GM18520 (cell line): ENCODE data around the gene GOLIM4.

Experiments used
- ATAC-seq: cut with Tn5 transposase; IDR thresholded peaks from one replicate; pipeline ENCODE4 v1.9.1; 2021; ENCODE audit not compliant: unreplicated experiment

Gene GOLIM4

DNA sequence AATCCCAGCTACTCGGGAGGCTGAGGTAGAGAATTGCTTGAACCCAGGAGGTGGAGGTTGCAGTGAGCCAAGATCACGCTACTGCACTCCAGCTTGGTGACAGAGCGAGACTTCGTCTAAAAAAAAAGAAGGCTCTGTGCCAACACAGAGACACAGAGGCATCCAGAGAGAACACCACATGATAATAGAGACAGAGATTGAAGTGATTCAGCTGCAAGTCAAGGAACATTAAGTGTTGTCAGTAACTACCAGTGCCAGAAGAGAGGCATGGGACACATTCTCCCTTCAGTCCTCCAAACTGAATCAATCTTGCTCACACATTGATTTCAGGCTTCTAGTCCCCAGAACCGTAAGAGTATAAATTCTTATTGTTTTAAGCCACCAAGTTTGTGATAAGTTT, 97.5 kb downstream of the GOLIM4 start:
- ATAC-seq, result no peak

DNA sequence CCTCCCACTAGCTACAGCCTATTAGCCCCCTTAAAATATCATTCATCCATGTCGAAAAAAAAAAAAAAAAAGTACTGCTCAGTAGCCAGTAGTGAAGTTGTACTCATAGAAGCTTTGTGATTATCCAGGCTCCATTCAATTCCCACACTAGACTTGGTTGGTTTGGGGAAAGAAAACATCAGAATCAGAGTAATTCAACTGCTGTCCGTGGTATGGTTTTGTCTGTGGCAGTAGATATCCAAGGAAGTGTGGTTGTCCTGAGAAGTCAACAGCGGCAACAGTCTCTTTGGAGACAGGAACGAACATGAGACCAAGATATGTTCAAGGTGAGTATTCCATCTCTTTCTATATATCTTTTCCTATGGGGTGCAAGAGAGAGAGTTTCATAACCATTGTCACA, 99.2 kb downstream of the GOLIM4 start:
- ATAC-seq, result no peak

DNA sequence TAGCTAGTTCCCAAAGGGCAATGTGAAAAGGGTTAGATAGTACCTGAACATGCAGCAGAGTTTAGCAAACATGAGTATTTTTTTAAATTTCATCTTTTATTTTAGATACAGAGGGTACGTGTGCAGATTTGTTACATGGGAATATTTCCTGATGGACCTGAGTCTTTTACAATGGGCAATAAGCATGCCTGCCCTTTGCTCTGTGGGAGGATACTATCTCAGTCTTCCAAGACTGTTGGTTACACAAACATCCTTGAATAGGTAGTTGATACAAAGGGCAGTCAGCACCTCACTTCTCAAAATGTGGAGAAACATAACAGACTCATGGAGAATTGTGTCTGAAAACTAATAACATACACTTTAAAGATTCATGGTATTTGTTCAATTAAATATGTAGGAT, 103.3 kb downstream of the GOLIM4 start:
- ATAC-seq, result no peak

DNA sequence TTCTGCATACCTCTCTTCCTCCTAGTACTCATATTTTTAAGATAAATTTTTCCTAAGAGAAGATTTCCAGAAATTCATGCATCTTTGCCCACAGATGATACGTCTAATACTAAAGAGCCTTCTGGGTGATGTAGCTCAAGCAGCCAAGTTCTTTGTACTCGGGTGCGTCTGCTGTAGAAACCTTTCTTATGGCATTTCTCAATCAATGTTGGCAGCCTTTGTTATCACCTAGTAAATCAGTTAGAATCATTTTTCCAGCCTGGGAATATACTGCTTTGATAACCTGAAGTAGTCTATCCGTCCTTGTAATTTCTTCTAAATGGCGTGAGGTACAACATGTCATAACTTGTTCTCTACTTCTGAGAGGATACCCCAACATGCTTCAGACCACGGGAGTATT, 104.5 kb downstream of the GOLIM4 start:
- ATAC-seq, result no peak

DNA sequence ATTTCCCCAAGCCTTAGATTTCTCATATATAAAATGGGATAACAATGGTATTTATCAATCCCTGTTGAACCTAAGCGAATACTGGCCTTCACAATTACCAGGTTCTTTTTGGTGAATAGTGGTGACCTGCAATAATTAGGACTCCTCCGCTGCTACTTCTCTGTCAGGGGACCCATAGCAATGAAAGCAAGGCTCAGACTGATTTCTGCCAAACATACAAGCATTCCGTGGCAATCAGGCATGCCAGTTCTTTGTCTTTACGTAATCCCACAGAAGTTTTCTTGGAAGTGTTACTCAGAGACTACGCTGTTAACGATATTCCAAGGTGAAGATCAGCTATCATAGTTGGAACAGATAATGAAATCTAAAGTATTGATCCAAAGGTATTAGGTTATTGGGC, 105.7 kb downstream of the GOLIM4 start:
- no peak for ATAC-seq

DNA sequence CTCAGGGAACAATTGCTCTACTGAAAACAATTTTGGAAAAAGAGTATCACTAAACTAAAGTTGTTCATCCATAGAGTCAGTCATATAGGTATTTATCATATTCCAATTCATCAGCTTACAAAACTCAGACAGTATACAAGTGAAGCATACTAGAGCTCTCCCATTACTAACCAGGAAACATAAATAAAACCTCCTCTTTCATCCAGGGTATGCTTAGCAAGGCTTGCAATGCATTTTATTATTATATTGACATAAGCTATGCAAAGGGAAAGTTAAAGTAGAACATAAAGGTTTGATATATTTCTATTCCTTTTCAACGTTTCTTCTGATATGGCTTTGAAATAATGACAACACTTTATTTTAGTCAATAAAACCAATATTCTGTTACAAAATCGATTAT, 106.7 kb downstream of the GOLIM4 start:
- no peak for ATAC-seq

DNA sequence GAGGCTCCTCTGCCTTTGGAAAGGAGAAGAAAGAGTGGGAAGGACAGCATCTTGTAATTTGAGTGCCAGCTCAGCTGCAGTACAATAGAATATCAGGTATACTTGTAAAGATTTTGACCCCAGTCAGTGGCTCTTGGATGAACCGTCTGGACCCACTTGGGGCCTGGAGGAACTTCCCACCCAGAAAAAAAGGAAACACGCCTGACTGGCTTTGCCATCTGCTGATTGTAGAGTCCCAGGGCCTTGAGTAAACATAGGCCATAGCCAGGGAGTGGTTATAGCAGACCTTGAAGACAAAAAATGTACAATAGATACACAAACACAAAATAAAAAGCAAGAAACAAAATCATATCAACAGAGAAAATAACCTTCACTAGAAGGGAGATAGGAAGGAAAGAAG, 112.1 kb downstream of the GOLIM4 start:
- no peak for ATAC-seq

DNA sequence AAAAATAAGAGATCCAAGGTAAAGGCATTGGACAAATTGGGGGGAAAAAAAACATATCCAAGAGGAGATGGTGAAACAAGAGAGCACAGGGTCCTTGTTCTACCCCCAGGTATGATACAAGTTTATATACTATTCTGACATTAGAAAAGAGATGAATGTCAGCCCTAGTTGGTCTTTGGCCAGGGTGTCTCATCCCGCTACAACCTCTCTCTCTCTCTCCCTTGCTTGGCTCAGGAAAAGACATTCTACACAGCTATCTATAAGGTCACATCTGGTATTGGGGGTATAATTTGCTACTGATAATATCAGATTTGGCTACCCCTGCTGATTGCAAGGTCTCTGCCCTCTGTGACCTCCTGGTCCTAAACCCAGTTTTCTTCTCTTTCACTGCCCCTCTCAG, 117.2 kb downstream of the GOLIM4 start:
- ATAC-seq, result no peak

DNA sequence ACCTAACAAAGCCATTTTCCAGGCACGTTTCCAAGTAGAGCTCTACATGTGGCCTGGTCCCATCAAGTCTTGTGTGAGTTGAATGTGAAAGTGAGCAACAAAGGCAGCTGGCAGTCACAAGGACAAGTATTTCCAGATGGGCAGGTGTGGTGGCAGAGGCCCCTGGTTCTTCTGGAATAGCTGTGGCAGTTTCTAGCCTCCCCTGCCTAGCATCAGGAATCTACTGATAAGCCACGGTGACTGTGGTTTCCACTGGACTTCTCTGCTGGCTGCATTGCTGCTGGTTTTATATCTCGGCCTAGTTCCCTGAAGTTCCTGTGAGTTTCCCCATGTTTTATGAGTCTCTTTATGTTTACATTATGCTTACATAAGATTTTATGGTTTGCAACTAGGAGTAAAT, 117.7 kb downstream of the GOLIM4 start:
- no peak for ATAC-seq

DNA sequence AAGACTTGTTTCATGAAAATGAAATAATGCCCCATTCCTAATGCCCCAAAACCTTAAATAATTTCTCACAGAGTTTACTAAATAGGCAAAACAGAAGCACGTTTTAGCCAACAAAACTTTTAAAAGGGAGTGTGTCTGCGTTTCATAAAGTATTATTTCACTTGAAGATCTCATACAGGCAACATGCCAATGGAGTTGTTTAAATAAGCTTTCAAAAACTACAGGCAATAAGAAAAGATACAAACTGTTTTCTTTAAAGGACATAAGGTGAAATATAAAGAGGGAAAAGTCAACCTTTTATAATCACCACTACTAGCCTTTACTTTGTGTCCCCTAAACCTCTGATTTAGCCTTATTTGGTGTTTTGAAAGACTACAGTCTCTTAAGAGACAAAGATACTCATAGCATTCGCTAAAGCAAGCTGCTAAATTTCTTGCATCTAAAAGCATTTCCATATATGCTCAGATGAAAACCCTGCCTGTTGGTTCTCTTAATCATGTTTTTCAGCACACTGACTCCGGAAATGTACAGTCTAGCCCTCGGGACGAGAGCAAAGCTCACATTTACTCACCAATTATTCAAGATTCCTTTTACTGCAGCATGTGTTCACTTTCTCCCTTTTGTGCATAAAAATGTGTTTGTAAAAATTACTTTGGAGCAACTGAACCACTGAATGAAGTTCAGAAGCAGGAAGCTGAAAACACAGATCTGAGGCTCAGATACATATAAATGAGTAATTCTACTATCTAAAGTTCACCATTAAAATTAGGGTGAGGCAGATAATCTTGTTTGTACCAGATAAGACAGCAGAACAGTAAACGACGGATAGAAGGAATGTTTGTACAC, 119.0 kb downstream of the GOLIM4 start:
- no peak for ATAC-seq

DNA sequence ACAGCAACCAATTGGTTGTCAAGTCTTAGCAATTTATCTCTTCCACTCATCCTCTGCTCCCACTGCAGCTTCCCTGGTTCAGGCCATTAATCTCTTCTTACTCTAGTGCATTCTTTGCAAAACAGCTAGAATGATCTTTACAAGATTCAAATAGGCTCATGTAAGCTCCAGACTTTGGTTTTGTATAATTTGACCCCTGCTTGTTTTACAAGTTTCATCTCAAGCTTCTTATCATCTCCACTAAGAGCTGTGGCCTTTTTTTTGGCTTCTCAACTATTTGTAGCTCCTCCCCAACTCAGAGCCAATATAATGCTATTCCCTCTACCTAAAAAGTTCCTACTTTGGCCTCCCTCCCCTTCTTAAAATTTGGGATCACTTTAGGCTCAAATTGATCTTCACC, 121.8 kb downstream of the GOLIM4 start:
- no peak for ATAC-seq

DNA sequence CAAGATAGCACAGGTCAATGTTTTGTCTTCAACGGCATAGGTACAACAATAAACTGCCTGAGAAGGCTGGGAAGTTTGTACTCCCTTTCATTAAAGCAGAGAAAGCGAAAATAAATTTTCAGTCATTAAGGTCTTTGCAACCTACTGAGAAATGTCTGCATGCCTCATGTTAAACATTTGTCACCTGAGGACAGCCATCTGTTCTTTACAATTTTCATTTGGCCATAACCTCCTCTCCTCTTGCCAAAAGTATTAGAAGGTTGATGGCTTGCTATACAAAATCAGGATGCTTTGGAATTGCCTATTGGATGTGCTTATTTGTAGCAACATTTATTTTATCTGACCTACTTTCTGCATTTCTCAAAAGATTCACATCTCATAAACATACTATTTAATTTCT, 122.7 kb downstream of the GOLIM4 start:
- ATAC-seq, result no peak

DNA sequence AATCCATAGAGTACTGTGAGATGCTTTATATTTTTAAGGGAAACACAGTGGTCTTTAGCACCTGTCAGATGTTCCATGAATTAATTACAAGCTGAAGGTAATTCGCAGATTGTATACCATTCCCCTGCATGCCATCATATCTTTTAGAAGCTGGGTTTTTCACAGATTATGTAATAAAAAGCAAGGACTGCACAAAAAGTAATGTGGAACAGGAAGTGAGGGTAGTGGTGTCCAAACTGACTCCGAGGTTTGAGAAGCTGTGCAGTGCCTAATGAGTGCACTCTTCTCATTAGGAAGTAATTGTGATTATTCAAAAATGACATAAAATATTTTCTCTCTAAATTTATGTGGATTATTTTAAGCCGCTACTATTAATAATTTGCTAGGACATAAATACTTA, 123.2 kb downstream of the GOLIM4 start:
- no peak for ATAC-seq

DNA sequence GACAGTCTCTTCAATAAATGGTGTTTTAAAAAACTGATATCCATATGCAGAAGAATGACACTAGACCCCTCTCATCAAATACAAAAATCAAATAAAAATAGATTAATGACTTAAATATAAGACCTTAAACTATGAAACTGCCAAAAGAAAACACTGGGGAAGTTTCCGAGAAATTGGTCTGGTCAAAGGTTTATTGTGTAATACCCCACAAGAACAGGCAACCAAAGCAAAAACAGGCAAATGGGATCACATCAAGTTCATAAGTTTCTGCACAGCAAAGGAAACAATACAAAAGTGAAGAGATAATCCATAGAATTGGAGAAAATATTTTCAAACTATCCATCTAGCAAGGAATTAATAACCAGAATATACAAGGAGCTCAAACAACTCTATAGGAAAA, 126.2 kb downstream of the GOLIM4 start:
- no peak for ATAC-seq

DNA sequence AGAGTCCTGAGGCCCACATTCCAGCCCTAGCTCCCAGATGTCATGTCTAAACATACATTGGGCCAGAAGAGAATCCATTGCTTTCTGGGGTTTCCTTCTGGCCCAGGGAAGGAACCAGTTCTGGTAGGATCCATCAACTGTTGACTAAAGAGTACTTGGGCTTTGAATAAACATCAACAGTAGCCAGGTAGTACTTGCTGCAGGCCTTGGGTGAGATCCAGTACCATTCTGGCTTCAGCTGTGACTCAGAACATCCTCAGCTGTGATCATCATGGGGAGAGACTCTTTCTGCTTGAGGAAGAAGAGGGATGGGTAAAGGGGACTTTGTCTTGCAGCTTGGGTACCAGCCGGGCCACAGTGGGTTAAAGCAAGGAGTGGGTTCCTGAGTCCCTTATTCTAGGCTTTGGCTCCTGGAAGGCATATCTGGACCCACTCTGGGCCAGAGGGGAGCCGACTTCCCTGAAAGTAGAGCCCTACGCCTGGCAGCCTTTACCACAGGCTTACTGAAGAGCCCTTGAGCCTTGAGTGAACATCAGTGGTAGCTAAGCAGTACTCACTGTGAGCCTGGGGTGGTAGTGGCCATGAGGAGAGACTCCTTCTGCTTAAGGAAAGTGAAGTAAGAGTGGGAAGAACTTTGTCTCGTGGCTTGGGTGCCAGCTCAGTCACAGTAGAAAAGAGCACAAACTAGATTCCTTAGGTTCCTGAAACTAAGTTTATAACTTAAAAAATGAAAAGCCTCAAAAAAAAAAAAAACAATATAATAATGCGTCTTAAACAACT, 128.3 kb downstream of the GOLIM4 start:
- ATAC-seq, result no peak
